Right lung (tissue), 5 donors: ENCODE measurements around the gene CEP70. TPM values are rescaled to one million over a fixed set of nuclear protein-coding genes. Genes with fewer than 3 reads are reported as not detected.
"Not testable (repeated sequence)": the region's sequence is repeated elsewhere in the genome, so short reads cannot be mapped to it uniquely, and the experiment has no call there.

ENCODE experiments used
- DNase-seq, 2 donors: peaks; one replicate each; pipeline ENCODE4 v3.0.0-alpha.2; 2013
- polyA plus RNA-seq, 5 donors: library from polyadenylated mRNA; unstranded; fragments of 120-200 nt; gene quantifications; one replicate each; pipeline versions ENCODE4 v1.2.1 to v1.2.3, GENCODE V29; 2013; ENCODE audit warnings: inconsistent platforms in 1 of 5, low replicate concordance in 1 of 5; ENCODE audit not compliant: insufficient read length in 5 of 5, insufficient read depth in 1 of 5

The CEP70 gene
- polyA plus RNA-seq, 5 donors: 35.5 to 67.5 (median 61.2) TPM

DNA sequence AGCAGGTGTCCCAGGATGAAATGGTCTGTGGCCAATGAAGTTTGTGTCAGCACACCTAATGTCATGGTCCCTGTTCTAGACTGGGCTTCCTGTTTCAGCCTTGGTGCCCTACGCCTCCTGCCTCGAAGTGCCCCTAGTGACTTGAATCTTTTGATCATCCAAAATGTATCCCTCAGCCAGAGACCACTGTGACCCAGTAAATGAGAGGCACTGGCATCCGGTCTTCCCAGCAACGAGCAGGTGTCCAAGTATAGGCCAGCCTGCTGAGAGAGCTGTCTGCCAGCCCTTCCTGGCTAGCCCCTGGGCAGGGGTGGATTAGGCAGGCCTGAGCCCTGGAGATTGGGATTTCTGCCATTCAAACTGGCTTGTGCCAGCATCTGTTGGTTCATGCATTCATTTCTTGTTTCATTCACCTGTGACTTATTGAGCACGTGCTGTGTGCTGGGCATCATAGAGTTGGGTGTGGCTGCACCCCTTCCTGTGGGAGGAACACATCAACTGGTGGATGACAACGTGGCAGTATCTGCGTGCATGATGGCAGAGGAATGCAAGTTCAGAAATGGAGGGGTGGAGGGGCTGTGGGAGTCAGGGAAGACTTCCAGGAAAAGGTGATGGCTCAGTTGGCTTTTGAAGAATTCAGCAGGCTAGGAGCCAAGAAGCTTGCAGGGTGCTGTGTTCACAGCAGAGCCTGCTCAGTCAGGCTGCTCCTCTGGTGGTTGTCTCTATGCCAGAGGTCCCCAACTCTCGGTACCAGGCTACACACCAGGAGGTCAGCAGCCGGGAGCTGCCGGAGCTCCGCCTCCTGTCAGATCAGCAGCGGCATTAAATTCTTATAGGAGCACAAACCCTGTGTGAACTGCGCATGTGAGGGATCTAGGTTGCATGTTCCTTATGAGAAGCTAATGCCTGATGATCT, 138.0 kb downstream of the CEP70 start:
- DNase-seq: no peak

DNA sequence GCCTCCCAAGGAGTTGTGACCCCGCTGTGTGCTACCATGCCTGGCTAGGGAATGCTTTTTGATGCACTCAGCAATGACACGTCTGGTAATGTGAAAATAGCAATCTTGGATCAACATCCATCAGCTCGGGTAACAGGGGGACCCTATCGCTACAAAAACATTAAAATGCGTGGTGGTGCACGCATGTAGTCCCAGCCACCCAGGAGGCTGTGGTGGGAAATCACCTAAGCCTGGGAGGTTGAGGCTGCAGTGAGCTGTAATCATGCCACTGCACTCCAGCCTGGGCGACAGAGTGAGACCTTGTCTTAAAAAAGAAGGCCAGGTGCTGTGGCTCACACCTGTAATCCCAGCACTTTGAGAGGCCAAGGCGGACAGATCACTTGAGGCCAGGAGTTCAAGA, 140.1 kb downstream of the CEP70 start:
- not testable (repeated sequence) for DNase-seq

DNA sequence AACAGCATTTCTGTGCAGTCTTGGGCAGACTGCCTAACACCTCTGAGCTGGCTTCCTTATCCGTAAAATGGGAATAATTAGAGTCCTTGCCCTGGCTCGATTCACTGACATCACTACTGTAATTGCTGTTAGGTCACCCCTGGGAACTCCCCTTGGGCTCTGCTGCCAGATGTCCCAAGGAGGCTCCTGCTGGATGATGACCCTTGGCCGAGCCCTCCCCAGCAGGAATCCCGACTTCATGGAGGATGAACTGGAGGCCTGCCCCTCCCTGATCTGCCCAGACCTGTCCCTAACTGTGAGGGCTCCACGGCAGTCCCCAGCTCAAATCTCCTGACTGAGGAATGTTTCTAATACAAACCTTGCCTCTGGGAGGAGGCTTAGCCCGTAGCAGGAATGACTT, 141.6 kb downstream of the CEP70 start:
- no peak for DNase-seq

DNA sequence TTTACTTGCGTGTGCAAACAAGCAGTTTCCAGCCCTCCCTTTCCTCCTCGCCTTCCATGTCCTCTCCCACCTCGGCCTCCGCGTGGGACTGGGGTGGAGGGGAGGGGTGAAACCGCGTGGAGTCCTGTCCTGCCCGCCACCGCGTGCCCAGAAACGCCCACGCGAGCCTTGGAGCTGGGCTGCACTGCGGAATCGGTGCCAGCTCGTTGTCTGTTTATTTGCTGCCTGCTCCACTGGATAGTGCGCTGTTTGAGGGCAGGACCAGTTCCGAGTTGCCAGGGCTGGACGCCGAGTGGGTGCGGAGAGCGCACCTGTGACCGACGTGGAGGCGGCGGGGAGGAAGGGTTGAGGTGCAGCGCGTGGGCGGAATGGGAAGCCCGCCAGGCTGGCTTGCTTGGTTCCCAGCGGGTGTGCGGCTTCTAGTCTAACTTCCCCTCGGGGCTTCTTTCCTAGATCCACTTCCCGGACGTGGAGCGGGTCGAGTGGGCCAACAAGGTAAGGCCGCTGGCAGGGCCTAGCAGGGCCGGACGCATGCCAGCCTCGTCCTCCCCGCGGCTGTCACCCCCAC, 142.4 kb downstream of the CEP70 start:
- DNase-seq: no peak

DNA sequence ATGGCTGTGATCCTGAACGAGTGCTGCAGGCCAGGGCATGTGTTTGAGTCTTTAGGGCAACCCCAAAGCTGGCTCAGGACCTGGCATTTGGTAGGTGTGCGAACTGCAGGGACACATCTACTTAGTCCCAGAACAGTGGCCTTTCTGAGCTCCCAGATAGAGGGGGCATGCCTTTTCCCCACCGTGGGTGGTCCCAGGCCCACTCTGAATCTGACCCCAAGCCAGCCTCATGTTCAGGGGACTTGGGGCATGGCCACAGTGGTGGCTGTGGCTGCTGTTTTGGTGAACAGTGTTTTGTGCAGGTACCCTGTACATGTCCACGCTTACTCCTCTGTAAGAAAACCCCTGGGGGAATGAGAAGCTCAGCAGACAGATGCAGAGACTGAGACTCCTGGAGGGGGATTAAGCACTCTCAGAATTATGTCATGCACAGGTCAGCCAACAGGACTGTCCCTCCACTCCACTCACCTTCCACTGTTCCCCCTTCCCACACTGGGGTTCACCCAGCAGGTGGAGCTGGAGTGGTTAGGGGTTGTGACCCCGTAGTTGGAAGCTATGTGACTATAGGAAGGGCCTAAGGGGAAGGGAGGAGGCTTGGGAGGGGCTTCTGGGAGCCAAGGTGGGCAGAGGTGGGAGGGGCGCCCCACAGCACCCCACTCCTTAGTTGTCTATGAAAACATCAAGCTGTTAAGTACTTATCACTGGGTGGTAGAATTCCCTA, 143.2 kb downstream of the CEP70 start:
- no peak for DNase-seq

DNA sequence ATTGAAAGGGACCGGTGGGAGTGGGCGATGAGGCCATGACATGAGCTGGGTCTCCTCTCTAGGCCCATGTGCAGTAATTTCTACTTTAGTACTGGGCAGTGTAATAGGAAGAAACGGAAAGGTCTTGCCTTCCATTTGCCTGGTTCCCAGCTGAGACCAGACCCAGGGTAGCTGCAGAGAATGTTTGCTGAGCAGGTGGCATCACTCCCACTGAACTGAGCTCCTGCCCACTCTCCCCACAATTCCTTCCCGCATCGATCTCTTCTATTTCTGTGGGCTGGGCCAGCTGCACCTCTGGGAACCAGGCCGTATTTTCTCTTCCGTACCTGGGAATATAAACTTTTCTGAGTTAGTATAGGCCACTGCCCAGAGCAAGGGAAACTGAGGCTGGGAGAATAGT, 143.9 kb downstream of the CEP70 start:
- no peak for DNase-seq

DNA sequence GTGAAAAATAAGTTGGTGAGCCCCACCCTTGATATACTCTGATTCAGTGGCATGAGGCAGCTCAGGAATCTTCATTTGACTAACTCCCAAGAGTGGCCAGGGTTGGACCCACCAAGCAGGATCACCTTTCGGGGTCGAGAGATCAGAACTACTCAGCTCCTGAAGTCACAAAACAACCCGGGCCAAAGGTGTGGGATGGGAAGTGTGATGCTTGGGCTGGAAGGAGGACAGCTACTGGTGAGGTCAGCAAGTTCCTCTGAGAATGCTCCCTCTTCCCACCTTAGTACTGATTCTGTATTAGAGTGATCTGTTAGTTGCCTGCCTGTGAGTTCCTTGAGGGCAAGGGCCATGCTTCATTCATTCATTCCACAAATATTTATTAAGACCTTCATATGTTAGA, 144.6 kb downstream of the CEP70 start:
- no peak for DNase-seq

DNA sequence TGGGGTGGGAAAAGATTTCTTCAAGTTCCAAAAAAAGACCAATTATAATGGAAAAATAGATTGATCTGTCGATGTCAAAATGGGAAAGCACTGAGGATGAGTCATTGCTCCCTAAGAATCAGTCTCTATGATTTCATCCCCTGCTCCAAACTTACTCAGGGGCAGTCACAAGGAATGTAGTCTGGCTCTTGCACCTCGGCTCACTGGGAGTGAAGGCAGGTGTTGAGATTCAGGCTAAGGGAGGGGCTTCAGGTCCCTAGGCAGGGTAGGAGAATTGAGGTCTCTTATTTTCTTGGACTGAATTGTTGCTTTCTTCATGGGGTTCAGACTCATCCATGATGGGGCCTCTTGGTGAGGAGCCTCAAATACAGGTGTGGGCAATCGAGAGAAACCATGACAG, 145.4 kb downstream of the CEP70 start:
- DNase-seq: no peak

DNA sequence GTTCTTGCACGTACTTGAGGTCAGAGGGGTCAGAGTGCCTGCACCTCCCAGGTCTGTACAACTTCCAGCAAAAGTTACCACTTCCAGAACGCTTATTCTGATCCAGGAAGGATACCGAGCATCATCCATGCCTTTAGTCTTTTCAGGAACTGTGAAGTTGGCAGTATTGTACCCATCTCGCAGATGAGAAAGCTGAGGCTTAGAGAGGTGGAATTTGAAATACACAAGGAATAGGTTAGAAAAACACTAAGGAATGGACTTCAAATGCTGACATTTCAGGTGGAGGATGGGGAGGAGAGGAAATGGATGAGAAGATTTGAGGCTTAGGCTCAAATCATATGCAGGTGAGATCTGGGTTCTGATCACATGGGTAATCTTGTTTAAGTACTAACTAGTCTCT, 148.4 kb downstream of the CEP70 start:
- no peak for DNase-seq

DNA sequence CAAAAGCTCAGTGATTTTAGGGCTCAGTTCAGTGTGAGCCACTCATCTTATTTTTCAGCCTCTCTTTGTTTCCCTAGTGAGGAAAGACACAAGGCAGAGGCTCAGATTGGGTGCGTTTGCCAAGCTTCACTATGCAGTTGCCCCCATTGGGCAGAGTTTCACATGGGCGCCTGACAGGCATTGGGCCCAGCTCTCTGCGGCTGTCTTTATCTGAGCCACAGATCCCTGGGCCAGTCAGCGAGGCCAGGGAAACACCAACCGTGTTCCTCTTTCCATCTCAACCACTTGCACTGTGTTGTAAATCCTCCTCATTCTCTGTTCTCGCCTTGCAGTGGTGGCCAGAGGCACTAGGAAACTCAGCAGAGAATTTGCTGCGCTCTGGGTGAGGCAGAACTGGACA, 148.8 kb downstream of the CEP70 start:
- DNase-seq: no peak

Other genes with a start within 250 kb of the CEP70 start
- 10 to 100 TPM; 19.1 to 24.3 (median 19.5) TPM for gene MRAS, start 245.7 kb downstream of the CEP70 start, polyA plus RNA-seq
- gene ESYT3, start 159.6 kb downstream of the CEP70 start, polyA plus RNA-seq: 10 to 100 TPM; 23.2 to 39.2 (median 35.4) TPM
- 10 to 100 TPM; 27.7 to 43.9 (median 34.0) TPM for gene FAIM, start 14.5 kb upstream of the CEP70 start, polyA plus RNA-seq
- gene PIK3CB, start 240.7 kb upstream of the CEP70 start, polyA plus RNA-seq: 10 to 100 TPM; 11.0 to 16.1 (median 15.0) TPM